GM19240 (cell line): ENCODE data around the gene DSG3.

Source experiments
- DNase-seq: peaks from one replicate; pipeline ENCODE4 v3.0.0; 2011; ENCODE audit warnings: low spot score; ENCODE audit not compliant: insufficient read length

DSG3 gene

DNA sequence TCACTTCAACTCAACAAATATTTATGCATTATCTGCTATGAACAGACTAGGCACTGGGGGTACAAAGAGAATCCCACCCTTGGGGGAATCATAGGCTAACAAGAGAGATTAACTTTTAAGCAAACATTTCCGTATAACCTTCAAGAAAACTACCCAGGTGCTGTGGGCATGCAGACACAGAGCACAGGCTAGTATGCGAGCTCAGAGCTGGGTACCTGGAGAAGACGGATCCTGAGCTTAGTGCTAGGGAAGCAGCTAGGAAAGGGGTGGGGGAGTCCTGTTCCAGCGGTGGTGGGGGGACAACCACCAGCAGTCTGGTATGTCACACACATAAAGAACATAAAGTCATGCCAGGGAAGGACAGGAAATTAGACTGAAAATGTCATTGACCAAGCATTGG is 17.5 kb upstream of the DSG3 start:
- no peak for DNase-seq

DNA sequence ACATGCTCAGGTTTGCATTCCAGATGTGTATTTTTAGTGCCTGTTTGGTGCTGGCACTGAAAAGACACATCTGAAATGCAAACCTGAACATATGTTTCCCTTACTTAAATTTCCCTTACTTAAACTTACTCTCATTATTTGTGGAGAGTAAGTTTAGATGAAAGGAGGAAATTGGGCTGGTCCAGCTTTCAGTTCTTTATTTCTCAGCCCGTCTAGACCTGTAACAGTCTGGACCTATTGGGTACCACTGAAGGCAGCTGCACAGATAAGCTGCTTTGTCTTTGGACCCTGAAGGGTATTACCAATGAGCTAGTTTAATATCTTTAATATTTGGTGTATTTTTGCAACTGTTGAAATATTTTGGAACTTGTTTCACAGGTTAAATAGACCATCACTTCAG is 17.0 kb upstream of the DSG3 start:
- no peak for DNase-seq

DNA sequence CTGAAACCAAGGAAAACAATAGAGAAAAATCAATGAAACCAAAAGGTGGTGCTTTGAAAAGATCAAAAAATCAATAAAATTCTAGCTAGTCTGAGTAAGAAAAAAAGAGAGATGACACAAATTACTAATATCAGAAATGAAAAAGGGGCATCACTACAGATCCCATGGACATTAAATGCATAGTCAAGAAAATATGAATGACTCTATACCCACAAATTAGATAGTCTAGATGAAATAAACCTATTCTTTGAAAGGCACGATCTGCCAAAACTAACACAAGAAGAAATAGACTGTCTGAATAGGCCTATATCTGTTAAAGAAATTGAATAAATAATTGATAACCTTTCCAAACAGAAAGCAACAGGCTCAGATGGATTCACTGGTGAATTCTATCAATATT is 15.2 kb upstream of the DSG3 start:
- no peak for DNase-seq

- DNase-seq = no peak
These were observed 10.7 kb upstream of the DSG3 start for GRCh38 chr18:31436825-31437224.

DNA sequence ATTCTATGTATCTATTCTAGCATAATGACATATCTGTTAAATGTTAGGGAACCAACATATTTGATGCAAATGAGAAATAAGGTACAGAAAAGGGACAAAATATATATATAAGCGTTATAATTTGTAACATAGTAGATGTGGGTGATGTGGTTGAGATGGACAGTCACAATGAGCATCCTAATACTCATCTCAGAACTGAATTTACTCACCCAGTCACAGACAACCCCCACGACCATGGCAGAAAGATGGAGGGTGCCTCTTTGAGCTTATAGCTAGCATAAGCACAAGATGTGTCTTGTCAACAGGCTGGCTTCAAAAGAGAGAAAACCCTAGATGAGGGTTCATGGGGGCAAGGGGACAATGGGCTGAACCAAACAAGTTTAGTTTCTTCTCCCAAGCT is 9.1 kb upstream of the DSG3 start:
- DNase-seq = no peak

DNA sequence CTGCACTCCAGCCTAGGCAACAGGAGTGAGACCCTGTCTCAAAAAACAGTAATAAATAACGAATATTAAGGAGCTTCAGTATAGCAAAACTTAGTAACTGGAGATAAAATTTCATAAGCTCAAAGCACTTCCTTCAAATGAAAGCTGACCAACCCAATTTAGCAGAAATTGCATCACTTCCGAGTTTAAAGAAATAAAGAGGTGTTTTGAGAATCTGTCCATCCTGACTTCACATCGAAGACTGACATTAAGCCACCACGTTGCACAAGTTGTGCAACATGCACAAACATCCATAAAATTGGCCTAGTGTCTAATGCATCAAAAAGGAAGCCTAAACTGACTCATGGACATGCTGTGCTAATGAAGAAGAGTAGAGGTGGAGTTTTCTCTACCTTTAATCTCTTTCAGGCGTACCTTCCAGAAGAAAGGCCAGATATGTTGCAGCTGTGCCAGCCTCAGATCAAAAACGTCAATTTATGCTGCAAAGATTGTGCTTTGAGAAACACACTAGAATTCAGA is 7.7 kb upstream of the DSG3 start:
- no peak for DNase-seq

DNA sequence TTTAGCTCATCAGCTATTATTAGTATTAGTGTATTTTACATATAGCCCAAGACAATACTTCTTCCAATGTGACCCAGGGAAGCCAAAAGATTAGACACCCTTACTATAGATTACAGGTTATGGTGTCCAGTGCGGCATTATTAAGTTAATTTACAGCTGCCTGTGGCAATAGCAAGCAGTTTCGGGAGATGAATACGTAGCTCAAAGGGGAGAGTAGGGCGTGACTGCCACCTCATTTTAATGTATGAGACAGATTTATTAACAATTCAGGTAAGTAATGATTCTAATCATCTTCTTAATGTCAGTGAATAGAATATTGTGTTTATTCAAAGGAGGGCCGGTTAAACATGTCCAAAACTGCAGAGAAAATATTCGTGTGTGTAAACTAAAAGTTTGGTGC is 6.8 kb upstream of the DSG3 start:
- no peak for DNase-seq

DNA sequence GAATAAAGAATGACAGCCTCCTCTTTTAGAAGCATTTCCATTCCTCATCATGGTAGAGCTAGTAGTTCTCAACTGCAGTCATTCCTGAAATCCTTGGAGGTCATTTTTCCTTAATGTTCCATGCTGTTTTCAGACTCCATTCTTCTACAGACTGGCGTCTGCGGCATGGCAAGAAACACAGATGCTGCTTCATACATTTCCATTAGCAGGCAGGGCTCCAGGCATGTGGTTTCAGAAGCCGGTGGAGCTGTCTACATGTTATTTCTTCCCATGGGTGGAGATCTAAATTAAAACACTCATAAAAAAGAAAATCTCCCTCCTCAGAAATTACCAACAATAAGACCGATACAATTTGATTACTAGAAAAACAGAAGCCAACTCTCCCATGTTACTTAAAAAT is 6.0 kb upstream of the DSG3 start:
- DNase-seq = no peak

DNA sequence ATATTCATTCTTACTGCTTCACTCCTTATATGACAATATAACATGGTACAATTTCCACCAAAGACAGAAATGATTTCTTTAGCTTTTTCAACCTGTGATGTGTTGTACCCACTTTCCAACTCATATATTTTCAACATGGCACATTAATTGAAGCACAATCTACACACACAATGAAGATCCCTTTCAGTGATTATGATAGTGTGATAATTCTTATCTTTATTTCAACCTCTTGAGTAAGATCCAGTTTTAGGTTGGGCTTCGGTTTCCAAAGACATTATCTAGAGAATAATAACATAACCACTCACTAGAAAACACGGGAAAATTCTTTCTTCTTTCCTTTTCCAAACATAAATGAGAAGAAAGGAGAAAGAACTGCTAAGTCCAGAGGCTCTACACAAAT is 3.4 kb upstream of the DSG3 start:
- DNase-seq = no peak

DNA sequence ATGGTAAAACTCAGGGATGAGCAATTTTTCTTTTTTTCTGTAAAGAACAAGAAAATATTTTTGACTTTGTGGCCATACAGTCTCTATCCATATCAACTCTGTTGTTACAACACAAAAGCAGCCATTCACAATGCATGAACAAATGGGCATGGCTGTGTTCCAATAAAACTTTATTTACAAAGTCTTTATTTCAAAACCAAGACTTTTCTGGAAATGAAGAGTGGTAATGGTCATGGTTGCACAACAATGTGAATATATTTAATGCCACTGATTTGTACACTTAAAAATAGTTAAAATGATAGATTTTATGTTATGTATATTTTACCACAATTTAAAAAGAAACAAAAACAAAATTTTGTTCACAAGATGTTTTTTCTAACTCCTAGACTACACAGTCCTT is 1.6 kb upstream of the DSG3 start:
- DNase-seq = no peak

DNA sequence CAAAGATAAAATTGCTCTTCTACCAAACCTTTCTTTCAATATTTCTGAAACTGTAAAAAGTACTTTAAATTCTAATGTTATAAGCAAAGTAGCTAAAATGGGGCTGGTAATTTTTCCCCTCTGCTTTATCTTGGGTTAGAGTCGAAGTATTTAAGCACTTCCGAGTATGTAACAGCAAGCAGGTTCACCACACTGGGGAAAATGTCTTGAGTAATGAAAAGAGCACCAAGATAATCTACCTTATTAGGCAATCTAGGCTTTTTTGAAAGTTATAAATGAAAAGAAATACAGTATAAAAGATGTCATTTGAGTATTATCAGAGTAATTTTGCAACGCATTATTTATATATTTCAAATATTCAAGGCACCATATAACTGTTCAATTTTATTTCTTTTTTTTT is 687 bp upstream of the DSG3 start:
- DNase-seq = no peak

GRCh38 chr18:31450409-31450808 is 2.9 kb downstream of the DSG3 start:
- DNase-seq = no peak

- DNase-seq = no peak
These were observed 4.1 kb downstream of the DSG3 start for GRCh38 chr18:31451625-31452024.

- DNase-seq = no peak
These were observed 6.6 kb downstream of the DSG3 start for GRCh38 chr18:31454066-31454708.

- no peak for DNase-seq
These were observed 22.1 kb downstream of the DSG3 start for GRCh38 chr18:31469629-31470028.

DNA sequence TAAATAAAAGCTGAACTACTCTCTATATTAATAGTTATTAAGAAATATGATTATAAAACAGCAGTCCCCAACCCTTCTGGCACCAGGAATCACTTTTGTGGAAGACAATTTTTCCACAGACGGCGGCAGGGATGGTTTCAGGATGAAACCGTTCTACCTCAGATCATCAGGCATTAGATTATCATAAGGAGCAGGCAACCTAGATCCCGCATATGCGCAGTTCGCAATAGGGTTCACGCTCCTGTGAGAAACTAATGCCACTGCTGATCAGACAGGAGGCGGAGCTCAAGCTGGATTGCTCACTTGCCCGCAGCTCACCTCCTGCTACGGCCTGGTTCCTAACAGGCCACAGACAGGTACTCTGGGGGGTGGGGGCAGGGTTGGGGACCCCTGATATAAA is 31.1 kb downstream of the DSG3 start:
- DNase-seq = no peak

DNA sequence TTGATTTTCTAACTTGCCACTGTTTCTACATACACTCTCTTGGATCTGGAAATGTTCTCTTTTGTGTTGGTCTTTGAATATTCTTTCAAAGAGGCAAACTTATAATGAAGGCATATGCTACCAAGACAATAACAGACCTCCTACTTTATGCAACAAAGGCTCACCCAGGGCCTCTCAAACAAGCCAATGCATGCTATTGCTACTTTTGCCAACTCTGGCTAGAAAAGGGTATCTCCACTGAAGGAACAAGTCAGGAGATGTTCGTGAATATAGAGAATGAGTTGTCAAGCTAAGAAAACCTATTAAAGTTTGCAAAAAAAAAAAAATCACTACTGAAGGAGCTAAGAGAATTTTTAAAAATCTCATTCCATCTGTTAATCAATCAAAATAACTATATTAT is 34.5 kb downstream of the DSG3 start:
- DNase-seq = no peak

DNA sequence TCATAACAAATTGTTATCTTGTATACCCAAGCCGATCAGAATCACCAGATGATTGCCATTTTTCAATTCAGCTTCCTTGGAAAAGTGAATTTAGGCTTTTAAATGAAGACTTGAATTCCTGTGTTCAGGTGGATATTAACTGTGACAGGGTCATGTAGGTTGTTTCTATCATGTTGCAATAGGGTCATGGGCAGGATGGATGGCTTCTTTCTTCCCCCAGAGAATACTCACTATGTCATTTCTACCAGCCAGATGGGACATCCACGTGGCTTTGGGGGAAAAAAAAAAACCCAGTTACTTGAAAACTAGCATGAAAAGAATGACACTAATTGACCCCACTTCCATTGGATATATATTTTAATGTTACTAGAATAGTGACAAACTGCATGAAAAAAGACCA is 35.9 kb downstream of the DSG3 start:
- no peak for DNase-seq

GRCh38 chr18:31484461-31484860 is 36.9 kb downstream of the DSG3 start:
- DNase-seq = no peak

- DNase-seq = no peak
These were observed 38.6 kb downstream of the DSG3 start for GRCh38 chr18:31486165-31486564.

DNA sequence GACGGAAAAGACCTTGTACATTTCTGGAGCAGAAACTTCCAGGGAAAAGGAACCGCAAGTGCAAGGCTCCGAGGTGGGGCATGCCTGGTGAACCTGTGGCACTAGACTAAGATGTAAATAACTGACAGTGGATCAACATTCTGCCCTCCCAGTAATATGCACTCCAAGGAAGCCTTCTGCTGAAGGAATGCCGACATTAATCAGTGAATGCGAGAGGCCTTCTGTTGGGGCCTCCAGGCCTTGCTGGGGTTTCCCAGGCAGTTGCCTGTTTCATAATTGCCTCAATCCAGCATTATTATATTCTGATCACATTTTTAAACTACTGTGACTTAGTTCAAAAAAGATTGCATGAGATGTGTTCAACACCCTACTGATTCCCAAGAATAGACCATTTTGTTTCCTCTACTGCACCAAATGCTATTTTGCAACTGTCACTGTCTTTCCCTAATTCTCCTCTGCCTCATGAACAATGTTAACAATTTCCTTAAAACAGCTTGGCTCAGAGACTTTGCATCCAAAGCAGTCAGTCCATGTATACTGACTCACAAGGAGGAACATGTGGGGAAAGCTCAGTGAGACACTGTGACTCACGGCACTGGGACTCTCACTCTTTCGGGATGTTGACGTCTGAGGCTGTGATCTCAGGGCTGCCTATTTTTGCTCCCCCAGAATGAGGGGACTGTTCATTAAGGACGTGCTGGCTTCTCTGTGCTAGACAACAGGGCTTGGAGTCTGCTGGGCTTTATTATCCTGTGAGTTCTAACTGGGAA is 39.9 kb downstream of the DSG3 start:
- no peak for DNase-seq

DNA sequence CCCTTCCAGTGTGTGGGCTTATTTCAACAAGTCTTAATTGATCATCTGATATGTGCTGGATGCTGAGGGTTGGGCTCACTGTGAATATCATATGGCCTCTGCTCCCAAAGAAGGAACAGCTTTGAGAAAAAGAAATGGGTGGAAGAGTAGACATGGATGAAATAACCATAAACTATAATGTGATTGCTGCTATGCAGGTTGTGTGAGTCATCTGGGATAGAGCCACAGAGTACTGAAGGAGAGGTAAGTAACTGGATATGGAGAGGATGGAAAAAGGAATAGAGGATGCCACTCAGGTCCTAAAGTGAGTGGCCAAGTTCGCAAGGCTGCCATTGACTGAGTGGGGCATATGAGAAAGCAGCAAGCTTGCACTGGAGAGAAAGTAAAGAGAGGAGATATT is 41.8 kb downstream of the DSG3 start:
- DNase-seq = no peak

GRCh38 chr18:31490387-31490786 is 42.8 kb downstream of the DSG3 start:
- no peak for DNase-seq
